Heart left ventricle (tissue), 13 donors: ENCODE results near the gene EXD3.

Experiments
- POLR2A ChIP-seq, 2 donors: fragments of 450-650 bp; IDR thresholded peaks; one replicate each; pipeline ENCODE4 v1.6.1; 2017; ENCODE audit warnings: antibody characterized with exemption in 2 of 2, mild to moderate bottlenecking in 2 of 2, moderate library complexity in 2 of 2
- TF ChIP-seq, protein P1 (sequence below), 12 donors: fragments of 200-600 bp; sonication (generic) in 4 of 12; IDR thresholded peaks; one replicate each; pipeline versions ENCODE4 v1.5.0 to v1.8.0; 2018 to 2022; ENCODE audit warnings: antibody characterized with exemption in 12 of 12, mild to moderate bottlenecking in 5 of 12
- donor health status: ischemic (EF 13 %, LVEDD 7.1; RV severe dilation, severe dysfunction).
- donor health status: DM: no; HTN: yes; CAD: no.
- donor health status: DM: no; HTN: no; CAD: no.
- donor health status: ischemic (EF 25% LVEDD 6.9; RV normal size, moderate dysfunction).
- donor health status: ischemic (EF 25% LVEDD 5.7; RV mildly dilated, moderate dysfunction).
- donor health status: ischemic (EF 35%, LVEDD 5.7; RV mildly dilated, moderate dysfunction).
- donor health status: nonischemic (EF 11% LVEDD 7.7; RV severe dilation, severe dysfunction).
- donor health status: DM: yes; HTN: yes; CAD: no.
- donor health status: PGD.
- donor health status: ischemic (EF 29% LVEDD 5.4; RV normal size, mild dysfunction).
- donor health status: nonischemic (EF 23%, LVEDD 6.1; RV moderate dilation, normal function).

DNA sequence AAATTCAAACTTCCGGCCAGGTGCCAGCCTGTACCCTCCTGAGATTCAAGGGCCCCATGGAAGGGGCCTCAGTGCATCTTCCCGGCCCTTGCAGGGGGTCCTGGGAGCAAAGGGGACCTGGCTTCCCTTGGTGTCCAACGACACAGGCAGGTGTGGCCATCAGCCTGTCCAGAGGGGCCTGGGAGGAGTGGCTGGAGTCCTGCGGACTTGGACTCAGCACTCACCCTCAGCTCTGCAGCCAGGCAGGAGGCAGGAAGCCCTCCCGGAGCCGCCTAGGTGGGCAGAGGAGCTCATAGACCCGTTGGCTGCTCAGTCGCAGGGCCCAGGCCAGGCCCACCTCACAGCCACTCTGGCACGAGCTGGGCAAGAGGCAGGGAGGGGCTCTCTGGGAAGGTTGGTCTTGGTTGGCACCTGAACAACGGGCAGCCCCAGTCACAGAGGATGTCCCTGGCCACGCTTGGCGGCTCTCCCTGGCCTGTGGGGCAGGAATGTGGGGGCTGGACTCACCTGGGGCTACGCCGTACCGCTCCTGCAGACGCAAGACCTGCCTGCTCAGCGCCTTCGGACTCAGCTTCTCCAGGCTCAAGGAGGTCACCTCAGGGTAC lies 67.1 kb downstream of the EXD3 start:
- TF ChIP-seq, protein P1, sequence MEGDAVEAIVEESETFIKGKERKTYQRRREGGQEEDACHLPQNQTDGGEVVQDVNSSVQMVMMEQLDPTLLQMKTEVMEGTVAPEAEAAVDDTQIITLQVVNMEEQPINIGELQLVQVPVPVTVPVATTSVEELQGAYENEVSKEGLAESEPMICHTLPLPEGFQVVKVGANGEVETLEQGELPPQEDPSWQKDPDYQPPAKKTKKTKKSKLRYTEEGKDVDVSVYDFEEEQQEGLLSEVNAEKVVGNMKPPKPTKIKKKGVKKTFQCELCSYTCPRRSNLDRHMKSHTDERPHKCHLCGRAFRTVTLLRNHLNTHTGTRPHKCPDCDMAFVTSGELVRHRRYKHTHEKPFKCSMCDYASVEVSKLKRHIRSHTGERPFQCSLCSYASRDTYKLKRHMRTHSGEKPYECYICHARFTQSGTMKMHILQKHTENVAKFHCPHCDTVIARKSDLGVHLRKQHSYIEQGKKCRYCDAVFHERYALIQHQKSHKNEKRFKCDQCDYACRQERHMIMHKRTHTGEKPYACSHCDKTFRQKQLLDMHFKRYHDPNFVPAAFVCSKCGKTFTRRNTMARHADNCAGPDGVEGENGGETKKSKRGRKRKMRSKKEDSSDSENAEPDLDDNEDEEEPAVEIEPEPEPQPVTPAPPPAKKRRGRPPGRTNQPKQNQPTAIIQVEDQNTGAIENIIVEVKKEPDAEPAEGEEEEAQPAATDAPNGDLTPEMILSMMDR (IDR thresholded peaks at IDR 0.05) = no peak
- no peak for TF ChIP-seq POLR2A (IDR thresholded peaks at IDR 0.05)
